ENCODE results near the gene OTUB2. TPM values are rescaled to one million over a fixed set of nuclear protein-coding genes. Genes with fewer than 3 reads are reported as not detected.

The OTUB2 gene
- under 1 TPM; 0.11 to 0.53 (median 0.24) TPM for polyA plus RNA-seq

DNA sequence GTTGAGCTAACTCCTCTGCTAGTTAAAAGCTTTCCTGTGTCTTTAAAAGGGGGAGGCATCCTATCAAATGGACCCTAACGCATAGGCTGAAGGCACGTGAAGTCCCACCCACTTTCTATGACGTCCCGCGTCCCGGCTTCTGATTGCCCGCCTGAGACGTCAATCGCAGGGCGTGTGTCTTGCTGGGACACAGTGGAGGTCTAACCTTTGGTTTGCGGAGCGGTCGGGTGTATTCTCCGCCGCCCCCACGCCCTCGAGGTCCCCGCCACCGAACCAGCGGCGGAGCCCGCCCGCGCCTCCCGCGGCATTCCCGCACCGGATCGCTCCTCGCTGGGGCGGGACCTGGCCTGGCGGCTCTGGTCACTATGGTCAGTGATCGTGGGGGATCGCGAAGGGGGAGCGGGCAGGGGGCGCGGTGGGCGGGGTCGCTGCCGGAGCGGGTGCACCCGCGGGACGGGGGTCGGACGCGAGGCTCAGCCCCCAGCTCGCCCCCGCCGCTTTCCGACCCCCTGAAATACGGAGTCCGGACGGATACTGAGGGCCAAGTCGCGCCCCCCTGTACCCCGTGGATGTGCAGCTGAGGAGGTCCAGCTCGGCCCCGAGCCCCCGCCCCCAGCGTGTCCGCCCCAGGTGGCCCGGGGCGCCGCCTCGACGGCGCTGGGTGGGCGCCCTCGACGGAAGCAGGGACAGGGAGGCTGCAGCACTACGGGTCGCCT is at the start of gene OTUB2:
TSS of gene OTUB2 (plus strand) at position 168 of the 716 bp plus-strand sequence. CDS start at position 366, 198 bp downstream.
- no peak within 1 kb of the TSS for H3K27ac ChIP-seq (ENCODE audit: low read depth, low read length)
- WGBS, 3 donors = 1% methylated on average over 68 to 74 of the region's 74 CpGs

- no peak within 1 kb of the TSS for H3K27ac ChIP-seq (ENCODE audit: low read depth, low read length)
- 16 to 39% (median 23%) methylated on average over 12 of the region's 12 CpGs for WGBS, 3 donors
Observed at GRCh38 chr14:93976477-93977057, 49.6 kb upstream of the OTUB2 start, which contains the start of gene ASB2. Gene ASB2 (minus strand): TSS chr14:93976570. CDS start chr14:93964539, 12,031 bp downstream.

DNA sequence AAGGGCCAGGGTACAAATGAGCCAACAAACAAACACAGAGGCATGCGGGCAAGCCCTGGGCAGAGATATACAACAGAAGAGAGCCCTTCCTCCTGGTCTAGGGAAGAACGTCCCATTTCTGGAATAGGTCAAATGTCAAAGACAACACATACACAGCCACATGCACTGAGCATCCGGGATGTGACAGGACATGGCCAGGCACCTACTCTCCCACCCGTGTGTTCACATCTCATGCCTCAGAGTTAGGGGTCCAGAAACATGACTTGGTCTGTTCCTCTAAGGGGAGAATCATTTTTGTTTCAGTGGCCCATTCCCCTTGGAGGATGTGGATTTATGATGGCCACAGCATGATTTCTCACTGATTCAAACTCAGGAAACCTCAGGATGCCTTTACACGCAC is 49.0 kb upstream of the OTUB2 start:
- 76 to 80% (median 76%) methylated on average over 5 of the region's 5 CpGs for WGBS, 3 donors
- H3K27ac ChIP-seq (ENCODE audit: low read depth, low read length) = no peak overlapping the region

GRCh38 chr14:93977790-93978581 is 48.2 kb upstream of the OTUB2 start:
- WGBS, 3 donors = 81 to 89% (median 85%) methylated on average over 11 of the region's 11 CpGs
- H3K27ac ChIP-seq (ENCODE audit: low read depth, low read length) = no peak overlapping the region

DNA sequence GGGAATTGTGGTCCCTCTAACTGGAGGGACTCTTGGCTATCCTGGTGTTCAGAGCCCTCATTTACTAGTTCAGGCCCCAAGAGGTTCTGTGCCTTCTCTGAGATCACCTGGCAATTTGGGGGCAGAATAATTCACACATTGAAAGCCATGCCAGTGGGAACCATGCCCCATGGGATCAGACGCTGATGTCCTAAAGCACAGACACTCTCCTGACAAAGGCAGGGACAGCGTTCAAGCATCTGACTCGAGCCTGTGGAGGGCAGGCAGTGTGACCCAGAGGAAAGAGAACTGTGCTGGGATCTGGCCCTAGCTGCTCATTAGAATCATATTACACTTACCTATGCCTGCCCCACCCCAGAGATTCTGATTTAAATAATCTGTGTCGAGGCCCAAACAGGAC is 47.4 kb upstream of the OTUB2 start:
- 78 to 87% (median 79%) methylated on average over 4 of the region's 4 CpGs for WGBS, 3 donors
- H3K27ac ChIP-seq (ENCODE audit: low read depth, low read length) = no peak overlapping the region

DNA sequence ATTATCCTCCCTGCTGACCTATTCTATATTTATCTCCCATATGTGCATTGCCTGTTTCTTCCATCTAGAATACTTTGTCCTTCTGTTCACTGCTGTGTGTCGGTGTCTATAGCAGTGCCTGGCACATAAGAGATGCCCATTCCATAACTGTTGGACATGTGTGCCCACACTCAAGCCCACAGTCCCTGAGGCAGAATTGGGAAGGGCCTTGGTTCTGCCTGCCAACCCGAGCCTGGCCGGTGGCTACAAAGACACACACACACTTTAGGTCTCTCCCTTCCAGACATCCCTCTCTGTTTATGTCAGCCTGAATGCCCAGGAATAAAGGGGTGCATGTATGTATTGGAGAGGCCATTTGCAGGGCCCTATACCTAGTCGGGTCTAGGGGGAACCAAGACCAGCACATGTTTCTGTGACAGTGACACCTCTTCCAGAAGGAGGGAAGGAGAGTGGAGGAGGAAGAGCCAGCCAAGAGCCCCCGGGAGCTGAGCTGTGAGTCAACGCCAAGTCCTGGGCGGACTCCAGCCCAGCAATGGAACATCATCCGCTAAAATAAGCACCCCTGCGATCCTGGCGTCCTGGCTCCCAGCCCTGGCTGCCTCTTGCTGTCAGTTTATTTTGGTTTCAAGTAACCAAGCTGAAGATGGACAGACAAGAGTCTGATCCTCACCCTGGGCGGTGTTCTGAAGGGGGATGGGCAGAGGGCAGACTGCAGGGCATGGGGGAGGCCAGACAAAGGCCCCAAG is 45.5 kb upstream of the OTUB2 start:
- H3K27ac ChIP-seq (ENCODE audit: low read depth, low read length) = no peak overlapping the region

DNA sequence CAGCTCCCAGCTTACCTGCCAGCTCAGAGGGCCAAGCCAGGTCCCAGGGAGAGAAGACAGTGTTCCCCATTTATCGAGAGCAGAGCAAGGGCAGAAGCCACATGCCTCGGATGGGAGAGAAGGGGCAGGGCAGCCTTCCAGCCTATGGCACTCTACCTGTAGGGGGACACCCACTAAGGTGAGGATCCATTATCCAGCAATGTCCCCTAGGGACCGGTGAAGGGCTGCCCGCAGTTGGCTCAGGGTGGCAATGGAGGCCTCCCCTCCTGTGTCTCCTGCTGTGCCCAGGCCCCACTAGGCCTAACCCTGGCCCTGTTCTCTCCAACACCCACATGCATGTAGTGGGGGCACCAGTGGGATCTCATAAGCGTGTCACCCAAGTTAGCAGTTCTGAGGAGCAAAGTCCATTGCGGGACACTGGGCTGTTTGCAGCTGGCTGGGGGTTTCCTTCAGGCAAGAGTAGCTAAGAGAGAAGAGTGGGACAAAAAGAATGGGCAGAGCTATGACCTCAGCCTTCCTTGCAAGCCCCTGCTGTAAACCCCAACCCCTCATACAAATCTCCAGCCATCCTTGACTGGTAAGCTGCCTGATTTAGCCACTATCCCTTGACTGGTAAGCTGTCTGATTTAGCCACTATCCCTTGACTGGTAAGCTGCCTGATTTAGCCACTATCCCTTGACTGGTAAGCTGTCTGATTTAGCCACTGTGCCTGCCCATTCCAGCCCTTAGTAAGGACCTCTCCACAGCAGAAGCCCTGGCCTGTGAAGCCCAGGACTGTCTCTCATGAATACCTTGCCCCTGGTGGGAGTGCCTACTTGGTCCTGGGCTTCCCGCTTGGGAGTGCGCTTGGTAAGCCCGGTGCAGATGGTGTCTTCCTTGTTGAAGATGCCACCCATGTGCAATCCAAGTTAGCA is 44.6 kb upstream of the OTUB2 start:
- H3K27ac ChIP-seq (ENCODE audit: low read depth, low read length) = no peak overlapping the region
- 90 to 97% (median 94%) methylated on average over 9 of the region's 9 CpGs for WGBS, 3 donors

More for the DNA sequence above, 45.5 kb upstream of the OTUB2 start:
- WGBS, 3 donors = 61 to 68% (median 62%) methylated on average over 11 of the region's 11 CpGs

DNA sequence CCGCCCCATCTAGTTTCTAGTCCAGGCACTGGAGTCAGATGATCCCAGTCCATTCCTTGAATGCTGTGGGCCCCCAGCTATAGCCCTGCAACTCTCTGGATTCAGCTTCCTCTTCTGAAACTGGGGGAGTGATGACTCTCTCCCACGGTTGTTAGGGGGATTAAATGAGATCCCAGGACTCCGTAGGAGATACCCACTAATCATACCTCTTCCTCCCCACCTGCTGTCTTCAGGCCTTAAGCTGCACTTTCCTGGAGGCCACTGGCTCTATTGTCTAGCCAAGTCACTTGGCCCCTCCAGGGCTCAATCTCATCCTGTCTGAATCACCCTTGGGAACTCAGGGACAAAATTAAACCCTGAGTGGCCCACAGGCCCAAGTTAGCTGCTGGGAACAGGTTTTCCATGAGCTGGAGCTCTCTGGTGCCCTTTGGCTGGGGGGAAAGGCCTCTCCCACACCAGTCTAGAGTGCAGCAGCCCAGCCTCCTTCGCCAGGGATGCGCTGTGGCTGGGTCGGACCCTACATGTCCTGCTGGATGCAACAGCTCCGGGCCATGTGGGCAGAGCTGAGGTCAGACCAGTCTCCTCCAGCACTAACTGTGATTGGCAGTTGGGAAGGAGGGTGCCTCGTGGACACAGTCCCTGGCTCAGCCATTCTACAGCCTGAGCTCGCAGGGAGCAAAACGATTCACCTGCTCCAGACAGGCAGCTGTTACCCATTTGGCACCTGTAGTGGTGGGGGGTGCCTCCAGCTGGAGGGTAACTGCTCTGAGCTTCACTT is 43.7 kb upstream of the OTUB2 start:
- 81 to 88% (median 82%) methylated on average over 10 of the region's 10 CpGs for WGBS, 3 donors
- H3K27ac ChIP-seq (ENCODE audit: low read depth, low read length) = no peak overlapping the region

DNA sequence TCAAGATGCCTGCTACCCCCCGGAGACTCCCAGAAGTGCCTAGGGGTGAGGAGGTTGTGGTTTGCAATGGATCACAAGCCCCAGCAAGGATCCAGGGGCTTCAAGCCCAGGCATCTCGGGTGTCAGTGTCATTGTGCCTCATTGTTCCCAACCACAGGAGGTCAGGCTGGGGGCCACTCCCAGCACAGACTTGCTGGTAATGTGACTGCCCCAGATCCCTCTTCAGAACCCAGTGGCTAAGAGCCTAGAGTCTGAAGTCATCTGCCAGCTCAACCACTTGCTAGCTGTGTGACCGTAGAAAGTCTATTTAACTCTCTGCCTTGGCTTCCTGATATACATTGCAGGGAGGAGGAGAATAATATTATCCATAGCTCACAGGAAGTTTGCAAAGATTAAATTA is 42.1 kb upstream of the OTUB2 start:
- 85 to 87% (median 87%) methylated on average over 3 of the region's 3 CpGs for WGBS, 3 donors

GRCh38 chr14:93984987-93985410 is 41.1 kb upstream of the OTUB2 start:
- 33 to 50% (median 45%) methylated on average over 7 of the region's 7 CpGs for WGBS, 3 donors

More for the DNA sequence above, 42.1 kb upstream of the OTUB2 start:
- no peak overlapping the region for H3K27ac ChIP-seq (ENCODE audit: low read depth, low read length)

GRCh38 chr14:93986955-93987354 is 39.2 kb upstream of the OTUB2 start:
- 61 to 81% (median 67%) methylated on average over 9 of the region's 9 CpGs for WGBS, 3 donors
- H3K27ac ChIP-seq (ENCODE audit: low read depth, low read length) = no peak overlapping the region

More at GRCh38 chr14:93984987-93985410, 41.1 kb upstream of the OTUB2 start:
- no peak overlapping the region for H3K27ac ChIP-seq (ENCODE audit: low read depth, low read length)

DNA sequence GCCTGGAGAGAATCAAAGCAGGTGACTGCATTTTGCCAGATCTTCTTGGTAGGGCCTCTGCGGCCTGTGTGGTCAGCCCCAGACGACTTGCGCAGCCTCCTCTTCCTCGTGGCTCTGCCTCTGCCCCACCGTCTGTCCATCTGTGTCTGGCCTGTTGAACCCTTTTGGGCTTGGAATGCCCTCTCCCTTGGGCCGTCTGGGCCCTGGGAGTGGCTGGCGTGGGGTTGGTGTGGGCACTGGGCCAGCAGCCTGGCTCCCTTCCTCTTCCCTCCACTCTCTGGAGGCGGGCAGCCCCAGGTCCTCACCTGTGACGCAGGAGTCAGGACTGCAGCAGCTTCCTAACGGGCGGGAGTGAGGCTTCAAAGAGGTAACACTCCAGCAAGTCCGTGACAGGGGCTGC is 38.8 kb upstream of the OTUB2 start:
- WGBS, 3 donors = 67 to 74% (median 69%) methylated on average over 12 of the region's 12 CpGs
- H3K27ac ChIP-seq (ENCODE audit: low read depth, low read length) = no peak overlapping the region

DNA sequence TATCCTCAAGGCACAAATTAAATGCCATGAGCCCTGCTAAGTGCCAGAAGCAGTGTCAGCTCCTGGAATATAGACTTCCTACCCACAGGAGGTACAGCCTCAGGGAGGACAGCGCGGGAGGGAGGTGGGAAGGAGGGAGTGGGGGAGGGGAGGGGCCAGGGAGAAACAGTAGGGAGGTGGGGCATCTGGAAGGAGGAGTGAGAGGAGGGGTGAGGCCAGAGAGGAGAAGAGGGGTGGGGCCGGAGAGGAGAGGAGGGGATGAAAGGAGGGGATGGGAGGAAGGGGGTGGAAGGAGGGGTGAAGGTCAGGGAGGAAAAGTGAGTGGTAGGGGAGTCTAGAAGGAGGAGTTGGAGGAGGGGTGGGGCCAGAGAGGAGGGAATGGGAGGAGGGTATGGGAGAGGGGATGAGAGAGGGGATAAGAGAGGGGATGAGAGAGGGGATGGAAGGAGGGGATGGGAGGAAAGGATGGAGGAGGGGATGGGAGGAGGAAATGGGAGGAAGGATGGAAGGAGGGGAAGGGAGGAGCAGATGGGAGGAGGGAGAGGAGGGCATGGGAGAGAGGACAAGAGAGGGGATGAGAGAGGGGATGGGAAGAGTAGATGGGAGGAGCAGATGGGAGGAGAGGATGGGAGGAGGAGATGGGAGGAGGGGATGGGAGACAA is 38.2 kb upstream of the OTUB2 start:
- H3K27ac ChIP-seq (ENCODE audit: low read depth, low read length) = no peak overlapping the region

GRCh38 chr14:93989939-93990338 is 36.2 kb upstream of the OTUB2 start:
- WGBS, 3 donors = 58 to 72% (median 71%) methylated on average over 4 of the region's 4 CpGs
- no peak overlapping the region for H3K27ac ChIP-seq (ENCODE audit: low read depth, low read length)

More for the DNA sequence above, 38.2 kb upstream of the OTUB2 start:
- 63 to 75% (median 71%) methylated on average over 3 of the region's 3 CpGs for WGBS, 3 donors

- 83 to 87% (median 84%) methylated on average over 10 of the region's 10 CpGs for WGBS, 3 donors
- no peak overlapping the region for H3K27ac ChIP-seq (ENCODE audit: low read depth, low read length)
Observed at GRCh38 chr14:93991212-93991611, 34.9 kb upstream of the OTUB2 start.

- 89 to 99% (median 92%) methylated on average over 4 of the region's 4 CpGs for WGBS, 3 donors
- H3K27ac ChIP-seq (ENCODE audit: low read depth, low read length) = no peak overlapping the region
Observed at GRCh38 chr14:93991649-93992048, 34.5 kb upstream of the OTUB2 start.
